ENCODE results near the gene COX6A2. TPM values are rescaled to one million over a fixed set of nuclear protein-coding genes. Genes with fewer than 3 reads are reported as not detected.
A peak's percentile ranks its signal among the peaks of the same experiment; 100 is the strongest.

COX6A2 gene
- total RNA-seq, 1 donor from 2014 or later: not detected

DNA sequence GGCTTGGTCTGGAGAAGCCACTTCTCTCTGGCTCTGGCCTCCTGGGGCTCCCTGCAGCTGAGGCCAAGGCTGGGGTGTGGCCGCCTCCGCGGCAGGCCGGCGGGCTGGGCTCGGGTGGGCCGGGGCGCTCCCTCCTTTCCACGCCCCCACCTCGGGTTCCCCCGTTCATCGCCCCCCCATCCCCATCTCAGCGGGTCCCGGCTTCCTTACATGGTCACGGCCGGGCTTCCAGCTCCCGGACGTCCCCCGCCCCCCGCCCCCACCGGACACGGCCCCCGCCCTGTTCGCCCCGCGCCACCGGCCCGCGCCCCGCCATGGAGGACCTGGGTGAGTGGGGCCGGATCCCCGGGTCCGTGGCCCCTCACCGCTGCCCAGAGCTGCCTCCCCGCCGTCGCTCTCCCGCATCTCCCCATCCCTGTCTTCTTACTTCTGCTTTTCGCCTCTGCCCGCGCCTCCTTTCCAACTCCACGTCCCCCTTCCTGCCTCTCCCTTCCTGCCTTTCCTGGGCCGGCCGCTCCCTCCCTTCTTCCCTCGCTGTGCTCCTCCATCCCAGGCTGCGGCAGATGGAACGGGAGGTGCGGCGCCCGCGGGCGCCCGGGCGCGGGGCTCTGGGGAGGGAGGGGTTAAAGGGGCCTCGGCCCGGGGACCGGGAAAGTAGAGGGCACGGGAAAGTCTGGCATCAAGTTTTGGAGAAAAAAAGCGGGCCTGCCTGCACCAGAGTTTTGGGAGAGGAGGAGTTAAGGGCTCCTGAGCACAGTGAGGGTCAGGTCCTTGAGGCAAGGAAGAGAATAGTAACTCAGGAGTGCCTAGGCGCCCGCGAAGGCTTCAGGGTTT, 43.9 kb upstream of the COX6A2 start, which contains the start of gene TGFB1I1:
Gene TGFB1I1 (plus strand): TSS at position 278 of the 834 bp plus-strand sequence. CDS start 37 bp downstream, at position 315.
- peaks cover 13% of the 10 kb centered on the region for H3K27me3 Mint-ChIP-seq (ENCODE audit: unreplicated experiment)

DNA sequence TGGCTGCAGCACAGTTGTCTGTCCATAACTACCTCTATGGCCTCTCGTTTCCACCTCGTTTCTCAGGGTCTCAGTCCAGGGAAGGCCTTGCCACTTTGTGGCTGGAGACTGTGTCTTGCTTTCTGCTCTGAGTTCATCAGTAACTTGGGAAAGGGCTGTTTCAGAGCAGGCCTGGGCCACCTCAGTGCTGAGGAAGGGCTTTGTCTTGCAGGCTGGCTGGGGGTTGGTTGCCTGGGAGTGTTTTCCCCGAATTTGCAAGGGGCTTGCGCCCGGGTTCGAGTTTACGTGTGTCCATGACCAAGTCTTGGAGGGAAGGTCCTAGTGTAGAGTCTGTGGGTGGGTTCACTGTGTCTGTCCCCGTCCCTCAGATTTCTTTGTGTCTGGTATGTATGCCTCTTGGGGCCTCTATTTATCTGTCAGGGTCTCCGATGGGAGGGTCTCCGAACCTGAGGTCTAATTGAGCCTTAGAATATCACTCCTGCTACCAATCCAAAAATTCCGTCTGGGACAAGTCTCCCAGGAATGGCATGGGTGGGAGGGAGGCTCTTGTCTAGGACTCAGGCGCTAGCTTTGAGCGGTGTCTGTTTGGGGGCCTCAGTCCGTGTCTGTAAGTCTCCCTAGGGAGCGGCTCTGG, 43.2 kb upstream of the COX6A2 start:
- Mint-ChIP-seq H3K9me3 (ENCODE audit: unreplicated experiment) (no peaks in the 10 kb centered on the region), H3K27me3 (ENCODE audit: unreplicated experiment) (peaks cover 12% of the 10 kb centered on the region), H3K36me3 (ENCODE audit: low read depth, unreplicated experiment) (peaks cover 29% of the 10 kb centered on the region), H3K4me1 (ENCODE audit: unreplicated experiment) (peaks cover 15% of the 10 kb centered on the region), H3K27ac (ENCODE audit: unreplicated experiment) (peak overlapping the region; percentile 72), H3K4me3 (ENCODE audit: unreplicated experiment) (peak overlapping the region; percentile 85)
- TF ChIP-seq, protein P1, sequence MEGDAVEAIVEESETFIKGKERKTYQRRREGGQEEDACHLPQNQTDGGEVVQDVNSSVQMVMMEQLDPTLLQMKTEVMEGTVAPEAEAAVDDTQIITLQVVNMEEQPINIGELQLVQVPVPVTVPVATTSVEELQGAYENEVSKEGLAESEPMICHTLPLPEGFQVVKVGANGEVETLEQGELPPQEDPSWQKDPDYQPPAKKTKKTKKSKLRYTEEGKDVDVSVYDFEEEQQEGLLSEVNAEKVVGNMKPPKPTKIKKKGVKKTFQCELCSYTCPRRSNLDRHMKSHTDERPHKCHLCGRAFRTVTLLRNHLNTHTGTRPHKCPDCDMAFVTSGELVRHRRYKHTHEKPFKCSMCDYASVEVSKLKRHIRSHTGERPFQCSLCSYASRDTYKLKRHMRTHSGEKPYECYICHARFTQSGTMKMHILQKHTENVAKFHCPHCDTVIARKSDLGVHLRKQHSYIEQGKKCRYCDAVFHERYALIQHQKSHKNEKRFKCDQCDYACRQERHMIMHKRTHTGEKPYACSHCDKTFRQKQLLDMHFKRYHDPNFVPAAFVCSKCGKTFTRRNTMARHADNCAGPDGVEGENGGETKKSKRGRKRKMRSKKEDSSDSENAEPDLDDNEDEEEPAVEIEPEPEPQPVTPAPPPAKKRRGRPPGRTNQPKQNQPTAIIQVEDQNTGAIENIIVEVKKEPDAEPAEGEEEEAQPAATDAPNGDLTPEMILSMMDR (IDR thresholded peaks at IDR 0.05; ENCODE audit: unreplicated experiment): no peak
- DNase-seq (ENCODE audit: low spot score): no peak

More for the DNA sequence above, 43.9 kb upstream of the COX6A2 start, which contains the start of gene TGFB1I1:
- Mint-ChIP-seq H3K9me3 (ENCODE audit: unreplicated experiment) (no peaks in the 10 kb centered on the region), H3K27ac (ENCODE audit: unreplicated experiment) (peak within 1 kb of the TSS; percentile 72), H3K4me1 (ENCODE audit: unreplicated experiment) (peaks cover 10% of the 10 kb centered on the region), H3K36me3 (ENCODE audit: low read depth, unreplicated experiment) (peaks cover 27% of the 10 kb centered on the region), H3K4me3 (ENCODE audit: unreplicated experiment) (peak within 1 kb of the TSS; percentile 88)
- TF ChIP-seq, protein P1 (IDR thresholded peaks at IDR 0.05; ENCODE audit: unreplicated experiment): no peak
- no peak for DNase-seq (ENCODE audit: low spot score)

DNA sequence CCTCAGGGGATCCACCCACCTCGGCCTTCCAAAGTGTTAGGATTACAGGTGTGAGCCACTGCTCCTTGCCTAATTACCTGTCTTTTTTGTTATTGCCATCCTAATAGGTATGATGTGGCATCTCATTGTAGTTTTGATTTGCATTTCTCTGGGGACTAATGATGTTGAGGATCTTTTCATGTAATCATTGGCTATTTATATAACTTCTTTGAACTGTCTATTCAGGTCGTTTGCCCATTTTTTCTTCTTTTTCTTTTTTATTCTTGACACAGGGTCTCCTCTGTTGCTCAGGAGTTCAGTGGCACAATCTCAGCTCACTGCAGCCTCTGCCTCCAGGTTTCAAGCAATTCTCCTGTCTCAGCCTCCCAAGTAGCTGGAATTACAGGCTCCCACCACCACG, 42.5 kb upstream of the COX6A2 start:
- no peak for DNase-seq (ENCODE audit: low spot score)
- Mint-ChIP-seq H3K9me3 (ENCODE audit: unreplicated experiment) (no peaks in the 10 kb centered on the region), H3K4me3 (ENCODE audit: unreplicated experiment) (no peak overlapping the region), H3K36me3 (ENCODE audit: low read depth, unreplicated experiment) (peaks cover 30% of the 10 kb centered on the region), H3K4me1 (ENCODE audit: unreplicated experiment) (peaks cover 15% of the 10 kb centered on the region), H3K27ac (ENCODE audit: unreplicated experiment) (no peak overlapping the region), H3K27me3 (ENCODE audit: unreplicated experiment) (peaks cover 12% of the 10 kb centered on the region)
- TF ChIP-seq, protein P1 (IDR thresholded peaks at IDR 0.05; ENCODE audit: unreplicated experiment): no peak

DNA sequence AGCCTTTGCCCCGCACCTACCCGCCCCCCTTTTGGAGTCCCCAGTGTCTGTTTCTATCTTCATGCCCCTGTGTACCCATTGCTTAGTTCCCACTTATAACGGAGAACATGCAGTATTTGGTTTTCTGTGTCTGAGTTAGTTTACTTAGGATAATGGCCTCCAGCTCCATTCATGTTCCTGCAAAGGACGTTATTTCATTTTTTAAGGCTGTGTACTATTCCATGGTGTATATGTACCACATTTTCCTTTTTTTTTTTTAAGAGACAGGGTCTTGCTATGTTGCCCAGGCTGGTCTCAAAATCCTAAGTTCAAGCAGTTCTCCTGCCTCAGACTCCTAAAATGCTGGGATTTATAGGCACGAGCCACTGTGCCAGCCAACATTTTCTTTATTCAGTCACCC, 39.7 kb upstream of the COX6A2 start:
- H3K27me3 Mint-ChIP-seq (ENCODE audit: unreplicated experiment): peaks cover 26% of the 10 kb centered on the region
- TF ChIP-seq, protein P1 (IDR thresholded peaks at IDR 0.05; ENCODE audit: unreplicated experiment): no peak
- H3K4me3 Mint-ChIP-seq (ENCODE audit: unreplicated experiment): peak overlapping the region; percentile 42
- no peaks in the 10 kb centered on the region for H3K9me3 Mint-ChIP-seq (ENCODE audit: unreplicated experiment)
- peaks cover 15% of the 10 kb centered on the region for H3K4me1 Mint-ChIP-seq (ENCODE audit: unreplicated experiment)
- DNase-seq (ENCODE audit: low spot score): no peak
- peaks cover 21% of the 10 kb centered on the region for H3K36me3 Mint-ChIP-seq (ENCODE audit: low read depth, unreplicated experiment)
- H3K27ac Mint-ChIP-seq (ENCODE audit: unreplicated experiment): no peak overlapping the region
